Measurements from ENCODE around the gene M6PR.
"Not testable (repeated sequence)": the region's sequence is repeated elsewhere in the genome, so short reads cannot be mapped to it uniquely, and the experiment has no call there.

Gene M6PR

DNA sequence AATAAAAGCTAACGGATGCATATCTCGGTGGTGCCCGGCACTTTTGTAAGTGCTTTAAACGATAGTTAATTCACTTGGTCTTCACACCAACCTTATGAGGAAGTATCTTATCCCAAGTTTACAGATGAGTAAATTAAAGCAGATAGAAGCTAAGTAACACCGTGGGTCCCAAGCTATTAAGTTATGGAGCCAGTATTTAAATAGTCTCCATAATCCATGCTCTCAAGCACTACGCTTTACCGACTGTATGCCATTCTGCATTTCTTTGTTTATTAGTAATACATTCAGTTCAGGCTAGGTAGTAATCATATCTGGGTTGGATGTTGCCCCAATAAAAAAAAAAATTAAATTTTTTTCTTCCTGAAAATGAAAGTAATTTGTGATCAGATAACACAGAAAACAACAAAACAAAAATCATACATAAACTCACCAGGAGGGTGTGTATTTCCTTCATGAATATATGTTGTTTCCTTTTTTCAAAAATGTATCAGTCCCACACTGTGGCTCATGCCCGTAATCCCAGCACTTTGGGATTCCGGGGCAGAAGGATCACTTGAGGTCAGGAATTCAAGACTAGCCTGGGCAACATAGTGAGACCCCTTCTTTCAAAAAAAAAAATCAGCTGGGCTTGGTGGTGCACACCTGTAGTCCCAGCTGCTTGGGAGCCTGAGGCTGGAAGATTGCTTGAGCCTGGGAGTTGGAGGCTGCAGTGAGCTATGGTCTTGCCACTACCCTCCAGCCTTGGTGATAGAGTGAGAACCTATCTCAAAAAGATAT, 1.4 kb upstream of the M6PR start:
- peak; percentile 39 for DNase-seq

DNA sequence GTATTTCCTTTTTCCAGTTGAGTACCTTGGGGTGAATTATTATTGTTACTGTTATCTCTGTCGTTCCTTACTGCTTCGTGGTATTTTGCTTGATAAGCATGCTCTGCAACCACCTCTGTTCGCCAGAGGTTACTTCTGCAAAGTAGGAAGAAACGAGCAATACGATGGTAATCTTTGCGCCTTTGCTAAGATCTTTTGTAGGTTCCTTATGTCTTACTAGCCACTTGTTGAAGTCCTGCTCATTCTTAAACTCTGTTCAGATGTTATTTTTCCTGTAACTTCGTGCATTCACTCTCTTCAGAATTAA, 729 bp upstream of the M6PR start:
- DNase-seq, result no peak

DNA sequence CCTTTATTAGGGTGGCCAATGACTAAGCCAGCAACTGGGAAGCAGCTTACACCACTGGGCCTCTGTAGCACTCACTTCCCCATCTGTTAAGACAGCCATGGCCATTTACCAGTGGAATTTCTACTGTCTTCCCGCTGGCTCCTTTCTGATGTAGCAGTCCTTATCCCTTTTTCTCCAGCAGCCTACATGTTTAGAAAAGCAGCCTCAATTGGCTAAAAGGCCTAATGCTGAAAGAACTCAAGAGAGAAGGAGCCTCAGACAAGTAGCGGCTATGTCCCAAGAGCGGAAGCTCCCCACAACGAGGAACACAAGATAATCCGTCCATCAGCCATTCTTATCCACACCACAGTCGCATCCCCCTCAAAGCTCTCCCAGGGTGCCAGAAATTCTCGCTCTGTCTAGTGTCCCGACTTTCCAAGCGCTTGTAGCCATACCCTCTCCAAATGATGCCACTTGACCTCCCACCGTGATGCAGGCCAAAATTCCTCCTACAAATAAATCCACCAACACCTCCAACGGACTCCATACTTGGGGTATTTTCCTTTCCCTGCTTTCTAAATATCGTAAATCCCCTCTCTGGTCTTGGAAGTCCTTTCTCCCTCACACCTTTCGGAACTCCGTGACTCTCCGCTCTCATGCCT, 624 bp downstream of the M6PR start:
- no peak for DNase-seq

DNA sequence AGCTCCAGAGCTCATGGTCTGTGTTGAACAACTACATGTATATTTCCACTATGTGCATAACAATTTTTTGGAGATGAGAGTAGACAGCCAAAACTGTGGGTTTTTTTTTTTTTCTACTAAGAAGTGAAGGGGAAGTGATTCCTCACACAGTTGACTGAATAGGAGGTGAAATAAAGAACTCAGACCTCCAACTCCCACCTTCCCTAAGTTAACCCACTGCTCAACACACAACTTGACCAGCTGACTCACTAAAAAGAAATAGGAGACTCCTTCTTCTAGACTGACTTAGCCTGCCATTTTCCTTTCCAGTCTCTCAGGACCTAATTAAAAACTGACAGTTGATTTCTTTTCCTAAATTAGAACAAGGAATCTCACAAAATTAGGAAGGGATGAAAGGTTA, 1.7 kb downstream of the M6PR start:
- DNase-seq, result no peak

DNA sequence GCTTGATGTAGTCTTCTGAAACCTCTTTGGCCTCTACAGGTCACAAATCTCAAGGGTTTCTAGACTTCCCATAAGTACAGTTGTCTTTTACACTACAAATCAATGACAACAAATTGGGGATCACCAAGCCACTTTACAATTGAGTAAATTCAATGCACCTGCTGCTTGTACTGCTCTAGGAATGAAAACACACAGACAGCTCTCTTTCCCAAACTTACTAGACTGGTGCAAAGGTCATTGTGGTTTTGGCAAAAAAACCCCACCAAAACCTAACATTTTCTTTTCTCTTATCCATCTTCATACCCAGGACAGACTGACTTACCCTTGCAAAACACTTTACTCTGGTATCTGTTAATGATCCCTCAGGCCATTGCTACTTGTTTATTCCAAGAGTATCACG, 2.7 kb downstream of the M6PR start:
- no peak for DNase-seq

DNA sequence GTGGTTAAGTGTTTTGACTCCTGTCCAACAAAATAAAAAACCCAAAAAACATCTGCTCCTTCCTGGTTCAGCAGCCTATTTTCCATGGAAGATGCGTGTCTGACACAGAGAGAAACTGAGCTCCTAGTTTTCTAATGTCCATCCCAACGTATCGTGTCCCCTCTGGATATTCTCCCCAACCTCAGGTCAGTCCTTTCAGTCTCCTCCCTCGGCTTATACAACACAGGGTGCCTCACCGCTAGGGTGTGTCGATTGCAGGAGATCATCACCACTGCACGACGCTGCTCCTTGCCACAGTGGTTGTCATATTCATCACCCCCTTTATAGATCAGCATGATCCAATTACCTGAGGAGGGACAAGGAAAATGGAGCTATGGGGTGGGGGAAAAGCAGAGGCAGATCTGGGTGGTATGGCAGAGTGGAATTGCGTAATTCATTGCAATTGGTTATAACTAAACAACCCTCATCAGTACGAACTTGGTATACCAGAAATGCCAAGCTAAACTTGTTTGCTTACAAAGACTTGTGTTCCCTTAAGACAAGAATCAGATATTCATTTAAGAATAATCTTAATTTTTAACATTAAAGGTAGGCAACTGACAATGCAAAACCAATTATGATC, 5.8 kb downstream of the M6PR start:
- no peak for DNase-seq

DNA sequence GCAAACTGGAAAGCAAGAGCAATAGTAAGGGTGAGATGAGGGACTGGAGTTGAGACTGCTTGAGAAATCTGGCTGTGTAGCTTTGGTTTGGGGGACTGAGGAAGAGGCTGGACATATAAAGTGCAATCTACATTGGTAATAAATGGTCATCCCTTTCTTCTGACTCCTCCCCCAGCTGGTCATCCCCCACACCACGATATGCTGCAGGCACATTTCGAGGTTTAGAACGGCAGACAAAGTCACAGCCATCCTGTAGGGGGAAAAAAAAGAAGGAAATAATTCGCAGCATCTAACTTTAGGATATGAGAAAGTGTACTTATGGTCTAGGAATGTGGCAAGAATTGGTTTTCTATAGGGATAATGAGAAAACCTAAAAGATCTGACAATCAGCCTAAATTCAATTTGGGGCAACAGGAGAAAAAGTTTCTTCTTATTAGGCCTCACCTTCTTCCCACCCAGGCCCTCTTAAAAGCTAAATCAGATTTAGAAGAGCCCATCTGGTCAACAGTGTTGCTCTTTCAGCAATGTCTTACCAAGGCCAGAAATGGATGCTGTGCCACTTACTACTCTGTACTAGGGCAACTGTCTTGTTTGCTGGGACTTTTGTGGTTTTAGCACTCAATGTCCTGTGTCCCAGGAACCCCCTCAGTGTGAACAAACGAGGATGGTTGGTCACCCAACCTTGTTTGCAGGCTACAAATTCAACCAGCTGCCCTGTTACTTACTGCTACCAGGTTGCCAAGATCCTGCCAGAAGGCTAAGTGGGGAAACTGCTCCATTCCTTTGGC, 7.6 kb downstream of the M6PR start:
- no peak for DNase-seq

DNA sequence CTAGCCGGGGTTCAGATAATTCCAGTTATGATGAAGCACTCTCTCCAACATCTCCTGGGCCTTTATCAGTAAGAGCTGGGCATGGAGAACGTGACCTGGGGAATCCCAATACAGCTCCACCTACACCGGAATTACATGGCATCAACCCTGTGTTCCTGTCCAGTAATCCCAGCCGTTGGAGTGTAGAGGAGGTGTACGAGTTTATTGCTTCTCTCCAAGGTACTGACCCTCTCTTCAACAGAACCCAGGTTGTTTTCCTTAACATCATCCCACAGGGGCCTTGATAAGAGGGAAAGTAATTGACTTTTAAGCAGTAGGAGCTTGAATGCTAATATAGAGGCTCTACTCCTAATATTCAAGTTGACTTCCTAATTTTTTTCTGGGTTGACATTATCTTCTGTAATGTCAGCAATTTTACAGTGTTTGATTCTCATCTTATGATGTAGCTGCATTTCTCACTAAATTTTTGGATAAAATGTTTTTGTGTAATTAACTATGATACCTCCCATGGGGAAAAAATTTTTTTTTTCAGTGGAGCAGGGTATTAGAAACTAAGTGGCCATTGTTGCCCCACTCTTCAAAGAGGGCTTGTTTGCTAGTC, 11.5 kb downstream of the M6PR start:
- DNase-seq, result not testable (repeated sequence)

DNA sequence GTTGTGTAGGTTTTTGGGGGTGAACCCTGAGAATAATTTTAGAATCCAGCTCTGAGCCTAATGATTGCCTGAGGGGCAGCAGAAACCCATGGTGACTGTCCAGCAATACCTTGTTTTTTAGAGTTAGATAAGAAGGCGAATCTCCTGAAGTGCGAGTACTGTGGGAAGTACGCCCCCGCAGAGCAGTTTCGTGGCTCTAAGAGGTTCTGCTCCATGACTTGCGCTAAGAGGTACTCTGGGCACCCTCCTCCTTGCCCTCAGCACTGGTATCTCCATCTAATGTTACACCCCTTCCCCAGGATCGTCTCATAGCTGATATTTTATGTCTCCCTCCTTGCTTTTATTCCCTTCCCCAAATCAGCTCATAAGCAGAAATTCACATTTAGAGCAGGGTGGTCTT, 12.7 kb downstream of the M6PR start:
- no peak for DNase-seq

DNA sequence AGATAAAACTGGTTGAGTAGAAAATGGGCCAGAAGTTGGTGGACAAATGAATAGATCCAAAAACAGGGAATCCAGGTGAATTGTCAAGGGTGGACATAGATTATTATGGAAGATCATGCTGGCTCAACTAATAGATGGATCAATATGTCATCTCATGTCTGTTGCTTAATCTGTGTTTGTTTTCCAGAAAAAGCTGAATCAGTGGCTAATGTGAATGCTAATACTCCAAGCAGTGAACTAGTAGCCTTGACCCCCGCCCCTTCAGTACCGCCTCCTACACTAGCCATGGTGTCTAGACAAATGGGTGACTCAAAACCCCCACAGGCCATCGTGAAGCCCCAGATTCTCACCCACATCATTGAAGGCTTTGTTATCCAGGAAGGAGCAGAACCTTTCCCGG, 15.4 kb downstream of the M6PR start:
- not testable (repeated sequence) for DNase-seq

DNA sequence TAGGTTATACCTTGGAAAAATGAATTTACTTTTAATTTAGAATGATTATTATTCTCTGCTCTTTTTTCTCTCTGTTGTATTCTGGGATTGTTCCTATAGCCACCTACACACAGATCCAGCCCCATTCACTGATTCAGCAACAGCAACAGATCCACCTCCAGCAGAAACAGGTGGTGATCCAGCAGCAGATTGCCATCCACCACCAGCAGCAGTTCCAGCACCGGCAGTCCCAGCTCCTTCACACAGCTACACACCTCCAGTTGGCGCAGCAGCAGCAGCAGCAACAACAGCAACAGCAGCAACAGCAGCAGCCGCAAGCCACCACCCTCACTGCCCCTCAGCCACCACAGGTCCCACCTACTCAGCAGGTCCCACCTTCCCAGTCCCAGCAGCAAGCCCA, 17.0 kb downstream of the M6PR start:
- not testable (repeated sequence) for DNase-seq

DNA sequence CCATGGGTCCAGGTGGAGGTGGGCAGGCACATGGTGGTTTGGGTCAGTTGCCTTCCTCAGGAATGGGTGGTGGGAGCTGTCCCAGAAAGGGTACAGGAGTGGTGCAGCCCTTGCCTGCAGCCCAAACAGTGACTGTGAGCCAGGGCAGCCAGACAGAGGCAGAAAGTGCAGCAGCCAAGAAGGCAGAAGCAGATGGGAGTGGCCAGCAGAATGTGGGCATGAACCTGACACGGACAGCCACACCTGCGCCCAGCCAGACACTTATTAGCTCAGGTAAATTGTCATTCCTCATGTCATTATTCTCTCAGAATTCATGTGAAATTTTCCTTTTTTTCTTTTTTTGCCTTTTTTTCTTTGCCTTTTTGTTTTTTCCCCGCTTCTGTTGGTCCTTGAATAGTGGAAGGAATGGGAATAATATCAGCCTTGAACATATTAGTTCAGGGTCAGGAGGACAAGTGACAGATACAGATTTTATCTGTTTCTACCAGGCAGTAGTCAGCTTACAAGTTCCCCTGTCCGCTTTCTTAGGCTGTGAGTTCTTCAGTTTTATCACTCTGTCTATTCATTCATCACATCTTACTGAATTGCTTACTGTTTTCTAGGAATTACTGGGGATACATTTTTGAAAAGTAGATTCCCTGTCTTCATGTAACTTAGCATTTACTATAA, 18.7 kb downstream of the M6PR start:
- DNase-seq, result not testable (repeated sequence)

DNA sequence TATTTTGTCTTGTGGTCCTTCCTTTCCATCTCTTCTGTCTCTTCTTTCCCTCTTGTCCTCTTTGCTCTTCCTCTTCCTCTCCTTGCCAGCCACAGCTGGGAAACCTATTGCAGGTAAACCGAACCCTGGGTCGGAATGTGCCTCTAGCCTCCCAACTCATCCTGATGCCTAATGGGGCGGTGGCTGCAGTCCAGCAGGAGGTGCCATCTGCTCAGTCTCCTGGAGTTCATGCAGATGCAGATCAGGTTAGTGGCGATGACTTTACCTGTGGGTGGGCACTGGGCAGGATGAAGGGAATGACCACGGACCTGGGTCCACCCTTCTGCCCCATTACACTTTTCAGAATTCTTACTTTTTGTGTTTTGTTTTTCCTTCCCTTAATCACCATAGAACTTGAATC, 26.9 kb downstream of the M6PR start:
- no peak for DNase-seq

DNA sequence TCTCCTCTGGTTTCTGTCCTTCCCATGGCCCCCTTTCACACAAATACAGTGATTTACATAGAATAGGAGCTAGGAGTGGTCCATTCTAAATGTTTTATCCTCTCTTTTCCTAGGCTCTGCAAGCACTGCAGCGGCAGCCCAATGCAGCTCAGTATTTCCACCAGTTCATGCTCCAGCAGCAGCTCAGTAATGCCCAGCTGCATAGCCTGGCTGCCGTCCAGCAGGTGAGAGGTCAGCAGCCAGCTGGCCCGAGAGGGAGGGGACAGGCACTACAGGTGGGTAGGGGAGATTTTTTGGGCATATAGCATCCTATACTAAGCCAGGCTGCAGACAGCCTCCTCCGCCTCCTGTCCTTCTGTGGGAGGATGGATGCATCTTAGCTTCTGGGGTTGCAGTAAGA, 29.8 kb downstream of the M6PR start:
- DNase-seq, result not testable (repeated sequence)

DNA sequence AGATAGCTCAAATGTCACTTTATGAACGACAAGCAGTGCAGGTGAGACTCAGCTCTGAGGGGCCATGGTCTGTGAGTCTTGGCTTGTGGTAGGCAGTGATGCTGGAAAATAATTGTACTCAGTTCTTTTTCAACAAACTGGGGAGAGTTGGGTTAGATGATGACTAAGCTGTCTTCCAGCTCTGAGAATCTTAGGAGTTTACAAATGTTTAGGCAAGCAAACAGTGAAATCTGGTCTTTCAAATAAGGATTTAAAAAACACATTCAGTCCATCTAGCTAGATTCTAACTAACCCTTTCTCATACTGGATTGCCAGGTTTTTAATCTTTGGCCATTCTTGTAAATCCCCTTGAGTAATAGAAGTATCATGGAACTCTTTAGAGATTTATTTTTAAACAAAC, 31.7 kb downstream of the M6PR start:
- no peak for DNase-seq

DNA sequence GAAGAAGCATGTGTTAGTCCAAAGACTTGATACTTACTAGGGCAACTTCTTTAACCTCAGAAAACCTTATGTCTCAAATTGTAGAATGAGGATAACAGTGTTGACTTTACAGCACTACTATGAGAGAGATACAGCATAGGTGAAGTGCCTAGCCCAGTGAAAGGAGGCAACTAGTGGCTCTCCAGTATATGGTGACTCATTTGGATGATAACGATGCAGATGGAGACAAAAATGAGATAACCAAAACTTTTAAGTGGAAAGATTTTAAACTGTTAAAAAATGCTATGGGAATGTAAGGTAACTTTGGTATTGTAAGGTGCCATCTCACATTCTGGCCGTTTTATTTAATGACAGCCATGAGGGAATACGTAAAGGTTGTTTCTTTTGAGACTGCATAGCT, 32.4 kb downstream of the M6PR start:
- DNase-seq, result no peak

DNA sequence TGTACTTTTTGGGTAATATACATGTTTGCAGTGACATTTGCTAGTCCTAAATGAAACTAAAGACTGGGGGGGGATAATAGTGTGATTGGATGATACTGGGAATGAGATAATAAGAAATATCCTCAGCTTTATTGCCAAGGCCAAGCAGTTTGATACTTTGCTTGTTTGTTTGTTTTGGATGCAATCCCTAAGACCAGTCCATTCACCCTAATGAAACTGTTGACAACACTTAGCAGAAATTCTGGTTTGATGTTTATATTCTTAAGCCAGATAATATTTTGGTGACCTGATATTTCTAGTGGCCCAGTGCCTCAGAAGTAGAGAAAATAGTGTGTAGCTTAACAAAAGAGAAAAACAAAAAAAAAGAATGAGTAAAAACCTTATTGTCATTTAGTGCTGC, 33.3 kb downstream of the M6PR start:
- DNase-seq, result no peak

DNA sequence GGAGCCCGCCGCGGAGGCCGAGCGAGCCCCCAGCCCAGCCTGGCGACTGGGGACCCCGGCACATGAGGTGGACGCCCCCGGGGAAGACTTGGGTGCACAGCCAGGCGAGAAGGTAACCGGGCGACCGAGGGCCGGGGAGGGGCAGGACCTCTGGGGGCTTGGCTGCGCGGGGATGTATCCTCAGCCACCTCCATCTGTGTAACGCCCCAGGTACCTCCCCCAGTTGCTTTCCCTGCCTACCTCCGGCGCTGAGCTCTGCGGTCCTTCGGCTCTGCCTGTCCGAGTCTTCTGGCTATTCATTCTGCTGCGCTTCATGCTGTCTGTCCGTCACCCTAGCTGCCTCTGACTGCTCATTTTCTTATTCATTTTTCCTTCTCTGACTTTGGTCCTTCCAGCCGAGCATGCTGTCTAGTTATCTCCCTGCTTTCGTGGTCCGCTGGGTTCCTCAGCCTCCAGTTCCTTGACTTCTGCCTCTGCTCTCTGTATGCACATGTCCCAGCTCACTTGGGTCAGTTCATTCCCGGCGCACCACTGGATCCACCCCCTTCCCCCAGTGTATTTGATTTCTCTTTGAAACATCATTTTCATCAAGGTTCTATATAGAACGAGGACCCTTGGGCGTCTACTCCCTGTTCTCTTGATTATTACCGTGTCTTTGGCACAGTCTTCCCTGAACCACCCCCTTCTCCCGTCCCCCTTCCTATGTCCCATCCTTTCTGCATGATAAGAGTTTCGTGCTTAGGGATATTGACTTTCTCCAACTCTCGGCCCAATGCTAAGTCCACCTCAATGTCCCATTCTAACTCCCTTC, 34.5 kb downstream of the M6PR start:
- peak; percentile 76 for DNase-seq

DNA sequence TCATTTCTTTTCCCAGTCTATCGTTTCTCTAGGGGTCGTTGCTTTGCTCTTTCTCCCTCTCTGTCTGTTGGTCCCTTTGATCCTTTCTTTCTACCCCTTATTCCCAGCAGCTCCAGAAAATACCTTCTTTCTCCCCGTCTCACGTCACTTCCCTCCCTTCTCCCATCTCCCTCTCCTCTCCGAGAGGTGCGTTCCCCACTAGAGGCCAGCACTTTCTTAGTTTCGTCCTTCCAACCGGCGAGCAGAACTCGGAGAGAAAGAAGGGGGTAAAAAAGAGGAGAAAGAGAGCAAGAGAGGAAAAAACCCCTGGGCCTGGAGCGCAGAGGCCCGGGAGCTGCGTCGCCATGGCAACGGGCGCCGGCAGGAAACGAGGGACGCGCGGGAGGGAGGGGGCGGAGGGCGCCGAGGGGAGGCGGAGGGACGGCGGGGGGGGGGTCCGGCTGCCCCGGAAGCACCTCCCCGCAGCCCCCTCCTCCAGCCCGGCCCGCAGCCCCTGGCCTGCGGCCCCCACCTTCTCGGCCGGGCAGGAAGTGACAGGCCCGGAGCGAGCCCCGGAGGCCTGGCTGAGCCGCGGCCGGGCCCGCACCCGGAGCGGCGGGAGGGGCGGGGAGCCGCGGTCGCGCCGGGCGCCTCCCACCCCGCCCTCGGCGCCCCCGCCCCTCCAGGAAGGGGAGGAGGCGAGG, 35.3 kb downstream of the M6PR start, which contains the start of gene PHC1:
PHC1 (plus strand) TSS at position 477 of the 683 bp plus-strand sequence. CDS start 3,169 bp downstream, outside the sequence.
- peak; percentile 82 for DNase-seq

DNA sequence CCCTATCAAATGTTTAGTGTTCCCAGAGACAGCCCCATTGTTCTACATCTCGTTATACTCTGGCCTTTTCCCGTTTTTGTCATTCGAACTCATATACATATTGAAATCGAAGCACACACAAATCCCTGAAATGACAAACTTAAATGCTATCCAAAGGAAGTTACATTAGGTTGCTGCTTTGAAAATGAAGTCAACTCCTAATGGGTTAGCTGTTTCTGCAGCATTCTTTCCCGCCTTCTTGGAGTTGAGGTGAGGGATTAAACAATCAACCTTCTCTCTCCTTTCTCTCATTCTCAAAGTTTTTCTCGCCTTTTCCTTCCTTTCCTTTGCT, 35.8 kb downstream of the M6PR start:
- no peak for DNase-seq

DNA sequence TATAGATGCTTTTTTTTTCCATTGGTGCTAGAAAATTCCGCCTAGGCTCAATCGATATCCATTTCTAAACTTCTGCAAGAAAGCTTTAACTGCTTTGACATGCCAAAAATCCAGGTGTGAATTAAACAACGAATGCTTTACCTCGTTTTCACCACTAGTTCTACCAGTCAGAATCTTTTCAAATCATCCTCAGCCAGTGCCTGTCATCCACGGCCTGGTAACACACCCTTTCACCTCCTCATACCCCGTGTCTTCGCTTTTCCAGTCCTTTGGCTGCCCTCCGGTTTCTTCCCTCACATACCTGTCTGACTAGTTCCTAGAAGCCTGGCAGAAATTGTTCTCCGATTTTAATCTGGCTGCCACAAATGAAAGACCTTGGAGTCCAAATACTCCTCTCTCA, 36.5 kb downstream of the M6PR start:
- DNase-seq, result no peak
